Stimulated activated CD4-positive, alpha-beta T cell treated with anti-CD3 and anti-CD28 coated beads, TNF-alpha, amount 100 ng/mL, for 24 hours (primary cell): ENCODE results near the gene FABP3.
A peak's percentile ranks its signal among the peaks of the same experiment; 100 is the strongest.

Experiments
- DNase-seq, 3 experiments: peaks; one replicate each; pipeline ENCODE4 v3.0.0-alpha.2; 2020; ENCODE audit warnings: low read depth in 3 of 3

Gene FABP3

DNA sequence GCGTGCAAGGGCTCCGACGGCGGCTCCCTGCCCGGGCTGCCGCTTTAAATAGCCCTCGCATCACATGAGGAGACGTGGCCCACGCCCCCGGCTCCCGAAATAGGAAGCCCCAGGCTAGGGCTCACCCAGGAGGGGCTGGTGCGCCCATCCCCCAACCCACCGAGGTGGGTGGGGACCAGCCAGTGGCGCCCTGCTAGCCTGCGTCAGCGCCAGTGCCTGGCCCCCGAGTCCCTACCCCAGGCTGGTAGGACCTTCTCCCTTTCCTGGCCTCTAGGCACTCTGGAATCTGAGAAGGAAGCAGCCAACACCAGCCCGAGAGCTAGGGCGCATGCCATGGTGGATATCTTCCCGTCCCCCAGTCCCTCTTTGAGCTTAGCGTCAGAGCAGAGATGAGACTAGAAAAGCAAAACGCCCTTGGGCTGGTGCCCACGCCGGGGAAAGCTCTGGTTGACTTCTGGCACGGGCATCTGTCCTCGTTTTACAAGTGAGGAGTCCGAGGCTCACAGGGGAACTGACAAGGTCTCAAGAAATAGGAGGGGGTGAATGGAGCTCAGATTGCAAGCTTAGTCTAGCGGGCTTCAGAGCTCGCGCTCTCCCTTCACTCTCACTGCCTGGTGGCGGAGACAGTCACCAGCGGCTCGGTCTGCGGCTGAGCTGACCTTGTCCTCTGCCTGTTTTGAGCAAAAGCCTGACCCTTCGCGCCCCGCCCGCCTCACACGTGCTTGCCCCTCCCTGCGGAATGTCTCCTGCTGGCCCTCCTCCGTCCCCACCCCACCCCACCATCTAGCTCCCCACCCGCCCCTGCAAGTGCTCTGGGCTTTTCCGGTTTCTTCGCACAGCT is at the start of gene FABP3:
FABP3 (minus strand) TSS at position 21 of the 841 bp plus-strand sequence. CDS start 62 bp downstream, outside the sequence.
- peak in 1 of 3 experiments; percentile 9 for DNase-seq

DNA sequence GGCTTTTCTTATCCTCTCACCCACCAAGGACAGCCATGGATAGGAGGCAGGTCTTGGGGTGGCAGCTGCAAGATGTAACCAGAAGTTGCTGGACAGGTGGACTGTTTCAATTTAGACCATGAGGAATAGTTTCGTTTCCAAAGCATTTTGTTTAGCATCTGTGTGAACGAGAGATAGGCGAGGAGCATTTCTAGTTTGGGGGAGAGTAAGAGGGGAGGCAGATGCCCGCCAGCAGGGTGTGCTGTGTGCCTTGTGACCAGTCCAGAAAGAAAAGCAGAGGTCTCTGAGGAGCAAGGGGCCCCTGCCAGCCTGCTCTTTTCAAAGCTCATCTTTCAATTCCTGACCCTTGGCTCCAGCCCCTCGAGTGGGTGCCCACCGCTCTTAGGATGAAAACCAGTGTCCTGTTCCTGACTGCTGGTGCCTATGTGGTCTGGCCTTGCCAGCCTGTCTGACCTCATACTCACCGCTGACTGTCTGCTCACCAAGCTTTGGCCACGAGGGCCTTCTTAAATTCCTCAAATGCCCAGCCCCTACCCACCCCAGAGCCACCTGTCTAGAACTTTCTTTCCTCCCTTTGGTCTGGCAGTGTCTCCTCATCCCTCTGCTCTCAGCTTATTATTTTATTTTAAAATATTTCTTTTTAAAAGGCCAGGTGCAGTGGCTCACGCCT is 48.6 kb upstream of the FABP3 start:
- no peak for DNase-seq

DNA sequence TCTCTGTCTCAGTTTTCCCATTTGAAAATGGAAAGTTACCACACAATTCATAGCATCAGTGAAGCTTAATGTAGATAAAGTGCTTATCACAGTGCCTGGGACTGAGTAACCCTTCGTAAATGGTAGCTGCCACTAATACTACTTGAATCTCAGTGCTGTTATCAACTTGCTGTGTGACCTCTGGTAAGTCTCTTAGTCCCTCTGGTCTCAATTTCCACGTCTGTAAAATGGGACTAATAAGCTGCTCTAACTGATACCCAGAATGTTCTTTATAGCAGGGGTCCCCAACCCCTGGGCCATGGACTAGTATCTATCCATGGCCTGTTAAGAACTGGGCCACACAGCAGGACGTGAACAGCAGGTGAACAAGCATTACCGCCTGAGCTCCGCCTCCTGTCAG is 47.8 kb upstream of the FABP3 start:
- no peak for DNase-seq

DNA sequence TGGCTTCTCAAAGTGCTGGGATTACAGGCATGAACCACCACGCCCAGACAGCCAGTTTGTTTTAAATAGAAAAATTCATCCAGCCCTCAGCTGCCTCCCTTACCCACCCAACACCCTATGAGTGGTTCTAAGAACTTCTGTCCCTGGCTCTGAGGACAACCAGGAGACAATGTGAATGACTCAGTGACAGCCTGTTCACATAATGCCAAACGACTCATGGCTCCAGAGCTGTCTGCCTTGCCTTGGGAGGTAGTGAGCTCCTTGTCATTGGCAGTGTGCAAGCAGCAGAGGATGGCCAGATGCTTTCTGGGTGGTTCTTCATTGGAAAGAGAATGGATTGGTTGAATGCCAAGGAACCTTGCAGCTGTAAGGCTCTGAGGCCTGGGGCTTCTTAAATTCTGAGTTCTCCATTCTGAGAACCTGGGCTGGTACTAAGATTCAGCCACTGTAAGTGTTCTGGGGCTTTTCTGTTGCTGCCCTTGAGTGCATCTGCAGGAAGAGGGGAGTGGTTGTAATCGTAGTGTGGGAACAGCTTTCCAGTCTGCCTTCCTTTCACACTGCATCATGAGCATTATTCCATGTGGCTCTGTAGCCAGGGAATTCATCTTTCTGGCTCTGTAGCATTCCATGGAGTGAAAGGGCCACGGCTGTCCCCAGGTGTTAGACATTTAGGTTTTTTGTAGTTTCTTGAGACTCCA is 45.9 kb upstream of the FABP3 start:
- no peak for DNase-seq

DNA sequence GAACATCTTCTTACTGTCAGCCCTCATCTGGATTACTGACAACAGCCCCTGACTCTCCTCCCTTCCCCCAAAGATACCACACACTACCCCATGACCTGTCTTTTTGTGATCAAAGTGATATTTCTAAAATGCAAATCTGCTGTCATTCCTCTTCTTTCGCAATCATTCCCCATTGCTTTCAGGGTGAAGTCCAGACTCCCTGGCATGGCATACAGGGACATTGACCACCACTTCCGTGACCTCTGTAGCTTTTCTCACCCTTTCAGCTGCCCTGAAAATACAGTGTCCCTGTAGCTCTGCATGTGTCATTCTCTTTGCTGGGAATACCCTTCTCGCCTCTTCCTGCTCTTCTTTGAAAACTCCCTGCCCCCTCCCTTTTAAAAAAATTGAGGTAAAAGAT is 44.3 kb upstream of the FABP3 start:
- no peak for DNase-seq

DNA sequence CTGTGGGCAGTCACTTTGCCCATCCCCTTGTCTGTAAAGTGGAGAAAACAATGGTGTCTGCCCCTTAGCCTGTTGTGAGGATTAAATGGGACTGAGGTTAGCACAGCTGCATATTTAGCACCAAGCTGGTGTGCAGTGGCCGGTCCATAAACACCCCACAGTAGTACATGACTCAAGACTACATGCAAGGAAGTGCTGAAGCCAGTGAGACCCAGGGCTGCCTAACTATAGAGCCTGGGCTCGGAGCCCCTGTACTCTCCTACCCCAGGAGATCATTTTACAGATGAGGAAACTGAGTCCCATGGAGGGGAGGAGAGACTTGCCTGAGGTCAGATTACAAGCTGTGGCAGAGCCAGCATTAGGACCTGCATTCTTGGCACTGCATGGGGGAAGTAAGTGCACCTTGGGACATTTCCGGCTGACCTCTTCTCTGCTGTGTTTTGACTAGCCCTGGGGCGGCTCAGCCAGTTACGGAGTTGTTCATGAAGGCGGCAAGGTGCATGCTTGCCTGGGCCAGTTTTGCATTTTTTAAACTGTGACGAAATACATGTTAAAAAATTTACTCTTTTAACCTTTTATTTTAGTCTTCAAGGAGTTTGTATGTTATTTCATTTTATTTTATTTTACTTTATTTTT is 43.3 kb upstream of the FABP3 start:
- DNase-seq, result no peak

DNA sequence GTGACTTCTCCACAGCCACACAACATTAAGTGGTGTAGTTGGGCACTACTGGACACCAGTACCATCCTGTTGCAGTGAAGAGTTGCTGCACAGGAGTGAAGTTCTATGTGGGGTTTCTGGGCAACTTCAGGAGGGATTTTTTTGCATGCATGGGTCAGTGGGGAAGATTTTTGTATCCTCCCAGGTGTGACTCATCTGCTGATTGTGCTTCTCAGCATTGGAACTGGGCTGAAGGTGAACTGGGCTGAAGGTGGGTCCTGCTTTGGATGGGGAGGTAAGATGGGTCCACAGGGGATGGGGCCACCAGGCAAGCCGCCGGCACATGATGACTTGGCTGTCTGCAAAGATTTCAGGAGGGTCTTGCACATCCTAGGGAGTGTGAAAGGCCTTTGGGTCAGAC is 42.8 kb upstream of the FABP3 start:
- no peak for DNase-seq

DNA sequence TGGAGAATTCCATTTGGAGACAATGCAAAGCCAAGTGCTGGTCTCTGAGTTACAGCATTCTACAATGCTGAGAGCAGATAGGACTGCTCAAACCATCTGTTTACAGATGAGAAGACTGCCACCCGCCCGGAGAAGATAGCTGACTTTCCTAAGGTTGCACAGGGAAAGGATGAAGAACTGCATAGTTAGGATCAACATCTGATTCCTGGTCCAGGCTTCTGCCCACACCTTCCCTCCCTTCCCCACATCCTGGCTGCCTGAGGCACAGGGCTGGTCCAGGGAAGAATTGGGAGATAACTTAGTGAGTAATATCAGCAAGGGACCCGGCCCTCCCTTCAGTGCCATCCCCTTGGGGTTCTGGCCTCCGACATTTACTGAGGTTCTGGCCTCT is 42.1 kb upstream of the FABP3 start:
- DNase-seq, result no peak

DNA sequence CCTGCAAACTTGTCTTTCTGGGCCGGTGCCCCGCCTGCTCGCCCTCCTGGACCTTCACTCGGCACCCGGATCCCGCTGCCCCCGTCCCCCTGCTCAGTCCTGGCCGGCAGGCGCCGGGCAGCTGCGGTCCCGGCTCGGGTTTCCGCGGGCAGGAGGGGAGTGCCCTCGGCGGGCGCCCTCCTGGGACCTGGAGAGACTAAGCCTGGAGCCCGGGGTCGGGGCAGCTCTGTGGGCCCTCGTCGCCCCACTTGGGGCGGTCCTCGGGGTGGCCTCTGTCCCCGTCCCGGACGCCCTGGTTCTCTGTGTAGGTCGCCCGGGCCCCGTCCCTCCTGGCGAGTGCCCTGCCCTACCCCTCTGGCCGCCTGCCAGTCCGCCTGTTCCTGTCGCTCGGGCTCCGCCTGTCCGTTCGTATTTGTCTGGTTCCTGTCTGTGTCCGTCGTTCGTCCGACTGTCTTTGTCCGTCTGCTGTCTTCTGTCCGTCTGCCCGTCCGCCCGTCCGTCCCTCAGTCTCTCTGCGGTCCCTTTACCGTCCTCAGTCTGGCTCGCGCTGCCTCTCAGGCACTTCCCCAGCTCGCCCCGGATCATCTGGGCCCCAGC is 40.6 kb upstream of the FABP3 start:
- no peak for DNase-seq

DNA sequence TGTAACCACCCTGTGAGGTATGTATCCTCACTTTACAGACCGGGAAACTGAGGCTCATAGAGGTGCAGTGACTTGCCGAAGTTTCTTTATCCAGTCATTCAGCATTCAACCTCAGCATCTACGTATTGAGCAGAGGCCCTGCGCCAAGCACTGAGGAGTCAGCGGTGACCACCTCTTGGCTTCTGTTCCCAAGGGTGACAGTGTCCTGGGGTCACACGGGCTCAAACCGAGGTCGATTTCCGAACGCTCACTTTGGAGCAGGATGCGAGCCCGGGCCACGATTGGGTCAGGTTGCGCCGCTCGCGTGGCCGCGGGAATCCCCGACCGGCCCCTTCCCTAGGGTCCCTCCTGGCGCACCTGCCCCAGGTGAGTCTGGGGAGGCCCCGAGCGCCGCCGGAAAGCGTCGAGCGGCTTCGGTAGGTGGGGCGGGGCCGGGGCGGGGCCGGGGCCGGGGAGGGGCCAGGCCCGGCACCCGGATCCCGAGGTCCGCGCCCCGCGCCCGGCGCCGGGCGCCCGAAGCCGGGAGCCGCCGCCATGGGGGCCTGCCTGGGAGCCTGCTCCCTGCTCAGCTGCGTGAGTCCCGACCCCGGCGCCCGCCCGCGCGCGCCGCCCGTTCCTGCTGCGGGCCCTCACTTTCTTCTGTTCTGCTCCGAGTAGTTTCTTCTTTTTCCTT is 40.0 kb upstream of the FABP3 start, which contains the start of gene SERINC2:
SERINC2 (plus strand) TSS at position 482 of the 673 bp plus-strand sequence; CDS start at position 535, 53 bp downstream.
- peak in 1 of 3 experiments; percentile 11 for DNase-seq

DNA sequence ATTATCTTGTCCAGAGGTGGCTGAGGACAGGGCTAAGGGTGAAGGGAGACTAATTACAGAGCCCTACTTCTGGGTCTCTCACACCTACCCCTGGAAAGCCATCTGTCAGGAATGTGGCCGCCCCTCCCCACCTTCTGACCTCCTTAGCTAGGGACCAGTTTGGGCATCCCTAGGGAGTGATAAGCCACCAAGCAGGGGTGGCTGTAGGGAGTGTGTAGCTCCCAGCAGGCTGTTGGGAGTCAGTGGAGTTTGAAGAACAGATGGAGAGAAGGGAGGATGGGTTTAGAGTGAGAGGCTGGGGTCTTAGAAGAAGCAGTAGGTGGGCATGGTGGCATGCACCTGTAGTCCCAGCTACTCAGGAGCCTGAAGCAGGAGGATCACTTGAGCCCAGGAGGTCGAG is 39.3 kb upstream of the FABP3 start:
- DNase-seq, result no peak

DNA sequence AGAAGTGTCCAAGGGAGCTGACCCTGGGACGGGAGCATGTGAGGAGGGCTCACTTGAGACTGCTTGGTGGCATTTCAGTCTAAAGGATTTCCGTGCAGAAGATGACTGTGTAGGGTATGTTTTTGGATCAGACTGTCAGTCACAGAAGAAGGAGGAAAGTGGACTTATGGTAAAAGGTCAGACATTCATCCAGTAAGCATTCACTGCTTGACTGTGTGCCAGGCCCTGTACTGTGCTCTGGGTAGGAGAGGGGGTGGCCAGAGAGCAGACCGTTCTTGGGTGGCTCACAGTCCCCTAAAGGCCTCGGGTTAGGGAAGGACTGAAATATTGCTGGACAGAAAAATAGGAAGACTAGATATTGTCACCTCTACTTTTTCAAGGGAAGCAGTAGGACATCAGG is 38.0 kb upstream of the FABP3 start:
- DNase-seq, result no peak

DNA sequence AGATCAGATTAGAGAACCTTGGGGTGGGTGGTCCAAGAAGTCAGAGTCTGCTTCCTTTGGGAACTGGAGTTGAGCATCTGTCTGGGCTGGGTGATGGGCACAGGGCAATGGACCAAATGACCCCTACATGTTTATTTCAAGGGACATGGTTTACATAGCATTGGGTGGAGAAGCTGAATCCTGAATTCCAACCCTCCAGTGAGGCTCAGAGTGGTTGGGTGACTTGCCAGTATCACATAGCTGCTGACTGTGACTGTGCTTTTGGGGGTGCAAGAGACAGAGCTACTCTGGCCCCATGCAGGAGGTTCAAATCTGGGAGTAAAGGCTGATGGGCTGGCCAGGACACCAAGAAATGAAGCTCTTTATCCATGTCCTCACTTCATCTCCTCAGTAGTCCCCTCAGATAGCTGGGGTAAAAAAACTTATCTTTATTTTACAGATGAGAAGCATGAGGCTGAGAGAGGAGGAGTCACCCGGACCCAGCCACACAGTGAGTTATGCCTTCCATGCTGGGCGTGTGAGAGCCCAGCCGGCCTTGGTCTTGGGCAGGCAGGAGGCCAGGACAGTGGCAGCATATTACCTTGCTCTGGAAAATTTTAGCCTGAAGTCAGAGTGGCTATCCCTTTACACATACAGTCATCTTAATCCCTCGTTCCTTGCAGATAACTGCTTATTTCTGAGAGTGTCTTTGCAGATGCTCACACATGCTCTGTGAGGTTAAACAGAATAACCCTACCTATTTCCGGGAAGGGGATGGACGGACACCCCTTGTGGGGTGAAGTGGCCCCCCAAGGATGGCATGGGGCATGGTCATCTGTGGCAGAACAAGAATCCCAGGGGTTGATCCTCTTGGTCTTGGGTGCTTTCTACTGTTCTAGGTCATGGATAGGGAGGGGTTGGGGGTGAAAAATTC is 37.3 kb upstream of the FABP3 start:
- no peak for DNase-seq

DNA sequence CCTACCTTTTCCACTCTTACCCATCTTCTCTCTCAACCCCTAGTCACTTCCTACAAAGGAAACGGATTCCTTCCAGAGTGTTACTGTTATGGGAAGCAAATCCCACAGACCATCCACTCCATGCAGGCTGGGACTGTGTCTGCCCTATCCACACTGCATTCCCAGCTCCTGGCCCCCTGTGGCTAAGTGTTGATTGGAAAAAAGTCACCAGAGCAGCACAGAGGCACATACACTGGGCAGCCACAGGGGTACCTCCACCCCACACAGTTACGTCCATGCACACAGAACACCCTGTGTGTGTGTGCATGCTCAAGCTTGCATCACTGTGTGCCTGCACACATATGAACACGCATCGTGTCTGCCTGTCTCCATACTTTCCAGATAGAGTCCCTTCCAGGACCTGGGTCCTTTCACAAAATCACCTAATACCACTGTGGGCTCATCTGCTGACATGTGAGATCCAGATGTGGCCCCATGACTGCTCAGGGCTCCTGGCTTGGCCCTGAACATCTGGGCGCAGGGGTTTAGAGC is 36.0 kb upstream of the FABP3 start:
- DNase-seq, result no peak

DNA sequence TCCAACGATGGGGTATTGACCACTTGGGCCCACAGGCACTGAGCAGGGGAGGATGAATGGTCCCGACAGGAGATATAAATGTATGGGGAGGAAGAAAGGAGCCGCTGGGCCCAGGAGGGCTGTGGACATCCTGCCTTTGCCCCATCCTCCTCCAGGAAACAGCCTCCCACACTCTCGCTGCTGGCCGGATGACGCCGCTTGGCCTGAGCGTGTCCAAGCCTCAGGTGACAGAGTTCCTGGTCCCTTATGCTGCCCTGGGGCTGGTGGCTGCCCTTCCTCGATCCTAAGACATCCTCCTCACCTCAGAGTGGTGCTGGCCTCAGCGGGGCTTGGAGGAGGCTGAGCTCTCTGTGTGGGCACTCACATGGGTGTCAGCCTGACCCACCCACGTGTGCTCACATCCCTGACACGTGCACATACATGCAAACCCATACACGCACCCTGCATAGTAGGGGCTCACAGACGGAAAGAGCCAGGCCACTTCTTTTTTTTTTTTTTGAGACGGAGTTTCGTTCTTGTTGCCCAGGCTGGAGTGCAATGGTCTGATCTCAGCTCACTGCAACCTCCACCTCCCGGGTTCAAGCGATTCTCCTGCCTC is 34.3 kb upstream of the FABP3 start:
- no peak for DNase-seq

DNA sequence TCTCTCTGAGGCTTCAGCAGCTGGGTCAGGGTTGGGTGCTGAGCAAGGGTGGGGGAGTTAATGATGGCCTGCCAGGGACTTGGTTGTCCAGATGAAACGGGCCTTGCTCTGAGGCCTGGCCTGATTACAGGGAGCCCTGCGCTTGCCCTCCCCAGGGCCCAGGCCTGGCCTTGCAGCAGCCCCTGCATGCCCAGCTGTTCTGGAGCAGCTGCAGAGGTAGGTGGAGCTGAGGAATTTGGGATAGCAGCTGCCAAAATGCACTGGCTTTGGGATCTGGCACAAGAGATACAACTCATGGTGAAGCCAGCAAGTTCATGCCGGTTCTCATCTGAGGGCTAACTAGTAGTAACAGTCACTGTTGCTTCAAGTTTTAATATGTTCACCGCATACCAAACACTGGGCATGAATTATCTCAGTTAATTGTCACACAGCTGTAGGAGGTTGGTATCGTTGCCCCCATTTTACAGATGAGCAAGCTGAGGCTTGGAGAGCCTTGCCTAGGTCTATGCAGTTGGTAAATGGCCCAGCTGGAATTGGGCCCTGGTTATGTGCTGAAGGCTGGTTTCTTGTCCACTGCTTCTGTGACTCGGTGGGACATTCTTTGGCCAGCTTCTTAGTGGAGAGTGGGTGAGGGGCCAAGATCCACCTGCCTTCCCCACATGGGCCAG is 32.8 kb upstream of the FABP3 start:
- no peak for DNase-seq

DNA sequence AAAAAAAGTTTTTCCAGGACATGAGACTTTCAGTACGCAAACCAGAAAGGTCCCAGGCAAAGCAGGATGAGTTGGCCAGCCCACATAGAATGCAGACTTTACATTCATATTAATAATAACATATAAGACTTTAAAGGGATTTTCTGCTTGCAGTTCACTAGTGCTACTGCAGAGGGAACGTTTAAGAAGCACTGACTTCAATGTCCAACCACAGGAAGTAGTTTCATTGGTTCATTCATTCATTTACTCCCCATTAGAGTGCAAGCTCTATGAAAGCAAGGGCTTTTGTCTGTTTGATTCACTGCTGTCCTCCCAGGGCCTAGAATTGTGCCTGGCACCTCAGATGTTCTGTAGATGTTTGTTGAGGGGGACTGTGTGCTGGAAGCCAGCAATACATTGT is 28.4 kb upstream of the FABP3 start:
- DNase-seq, result no peak

DNA sequence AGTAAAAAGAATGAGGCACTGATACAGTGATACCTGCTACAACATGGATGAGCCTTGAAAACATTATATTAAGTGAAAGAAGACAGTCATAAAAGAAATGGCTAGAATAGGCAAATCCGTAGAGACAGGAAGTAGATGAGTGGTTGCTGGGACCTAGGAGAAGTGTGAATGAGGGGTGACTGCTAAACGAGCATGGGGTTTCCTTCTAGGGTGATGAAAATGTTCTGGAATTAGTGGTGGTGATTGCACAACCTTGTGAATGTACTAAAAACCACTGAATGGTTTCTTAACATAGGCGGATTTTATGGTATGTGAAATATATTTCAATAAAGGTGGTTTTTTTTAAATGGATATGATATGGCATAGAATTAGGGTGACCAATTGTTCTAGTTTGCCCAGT is 27.5 kb upstream of the FABP3 start:
- no peak for DNase-seq

DNA sequence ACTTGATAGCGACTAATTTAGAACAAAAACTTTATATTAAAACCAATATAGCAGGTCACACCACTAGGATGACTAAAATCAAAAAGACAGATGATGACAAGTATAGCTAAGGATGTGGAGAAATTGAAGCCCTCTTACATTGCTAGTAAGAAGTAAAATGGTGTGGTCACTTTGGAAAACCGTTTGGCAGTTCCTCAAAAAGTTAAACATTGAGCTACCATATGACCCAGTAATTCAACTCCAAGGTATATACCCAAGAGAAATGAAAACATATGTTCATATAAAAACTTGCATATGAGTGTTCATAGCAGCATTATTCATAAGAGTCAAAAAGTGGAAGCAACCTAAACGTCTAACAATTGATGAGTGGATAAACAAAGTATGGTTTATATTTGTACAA is 27.1 kb upstream of the FABP3 start:
- DNase-seq, result no peak
